GM18519 (cell line): ENCODE data around the gene TDRD6.
"Not testable (repeated sequence)": the region's sequence is repeated elsewhere in the genome, so short reads cannot be mapped to it uniquely, and the experiment has no call there.

Source experiments
- ATAC-seq: cut with Tn5 transposase; IDR thresholded peaks from one replicate; pipeline ENCODE4 v1.9.1; 2021; ENCODE audit warnings: mild to moderate bottlenecking, moderate library complexity; ENCODE audit not compliant: unreplicated experiment, low FRiP score

TDRD6 gene

GRCh38 chr6:46743425-46744158, 55.9 kb downstream of the TDRD6 start:
- ATAC-seq, result no peak

GRCh38 chr6:46744159-46744725, 56.6 kb downstream of the TDRD6 start:
- ATAC-seq, result not testable (repeated sequence)

- ATAC-seq, result no peak
Measured at GRCh38 chr6:46745973-46746372, 58.3 kb downstream of the TDRD6 start.

- ATAC-seq, result no peak
Measured at GRCh38 chr6:46746696-46747095, 59.0 kb downstream of the TDRD6 start, which contains the start of gene ANKRD66. Gene ANKRD66, plus strand, starts transcription at chr6:46746933. Its CDS starts 5,016 bp downstream, at chr6:46751949.

GRCh38 chr6:46748940-46749503, 61.3 kb downstream of the TDRD6 start:
- no peak for ATAC-seq

GRCh38 chr6:46749731-46750130, 62.0 kb downstream of the TDRD6 start:
- no peak for ATAC-seq

- no peak for ATAC-seq
Measured at GRCh38 chr6:46751658-46752057, 64.0 kb downstream of the TDRD6 start.
